Panc1 (cell line): Measurements from ENCODE around the gene RNF111. TPM values are rescaled to one million over a fixed set of nuclear protein-coding genes. Genes with fewer than 3 reads are reported as not detected.

Source experiments
- ATAC-seq: fragments of 200-7000 bp; cut with Tn5 transposase; 2 replicates; pipeline ENCODE4 v1.9.1; 2020; ENCODE audit warnings: mild to moderate bottlenecking, moderate library complexity
- BruUV-seq: library from RNA; stranded (reverse); fragments of 400-500 nt; replicated peaks from 2 replicates; lab custom pipeline; 2021; lab: Mats Ljungman, UMichigan
- CTCF ChIA-PET: fragments of 300-600 bp; sonication (Branson Sonifier 250); formaldehyde crosslinking; loops from one replicate; lab custom pipeline; 2022; ENCODE audit warnings: antibody characterized with exemption; lab: Charles Lee
- POLR2A ChIA-PET: fragments of 300-600 bp; sonication (Branson Sonifier 250); formaldehyde crosslinking; loops from one replicate; lab custom pipeline; 2022; ENCODE audit warnings: antibody characterized with exemption; lab: Charles Lee
- DNase-seq: peaks from one replicate; pipeline ENCODE4 v3.0.0-alpha.2; 2010; ENCODE audit warnings: low read depth, low spot score
- H3K27ac ChIP-seq: 2 replicates; pipeline ENCODE4 v1.5.1; 2011; ENCODE audit warnings: mild to moderate bottlenecking, low read length, inconsistent platforms
- H3K27me3 ChIP-seq: fragments of 200-500 bp; sonication (Bioruptor generic); 2 replicates; pipeline ENCODE4 v1.6.0; 2014; ENCODE audit warnings: low read length, inconsistent platforms; ENCODE audit not compliant: control insufficient read depth, insufficient read depth
- H3K36me3 ChIP-seq: fragments of 200-500 bp; sonication (Bioruptor generic); 2 replicates; pipeline ENCODE4 v1.5.1; 2014; ENCODE audit warnings: inconsistent platforms, mild to moderate bottlenecking, low read length, moderate library complexity; ENCODE audit not compliant: control insufficient read depth, insufficient read depth
- H3K4me1 ChIP-seq: 2 replicates; pipeline ENCODE4 v1.5.1; 2011; ENCODE audit warnings: inconsistent platforms, mild to moderate bottlenecking, low read length, moderate library complexity; ENCODE audit not compliant: control insufficient read depth, insufficient read depth
- H3K4me3 ChIP-seq, 2 experiments: 2 replicates each; pipeline ENCODE4 v1.5.1; 2011 to 2012; ENCODE audit warnings: low read depth in 2 of 2, low read length in 2 of 2, mild to moderate bottlenecking in 2 of 2, inconsistent platforms in 1 of 2, moderate library complexity in 1 of 2
- H3K9me3 ChIP-seq: fragments of 200-500 bp; sonication (Bioruptor generic); 2 replicates; pipeline ENCODE4 v1.5.1; 2014; ENCODE audit warnings: low read depth, mild to moderate bottlenecking, inconsistent platforms, low read length, moderate library complexity; ENCODE audit not compliant: control insufficient read depth, insufficient read depth
- POLR2AphosphoS5 ChIP-seq: IDR thresholded peaks from 2 replicates; pipeline ENCODE4 v1.6.1; 2012; ENCODE audit warnings: mild to moderate bottlenecking, low read depth, low read length, moderate library complexity
- SIN3A ChIP-seq: IDR thresholded peaks from 2 replicates; pipeline ENCODE4 v1.6.1; 2012; ENCODE audit warnings: low read depth, mild to moderate bottlenecking, low read length, moderate library complexity, borderline replicate concordance; ENCODE audit not compliant: insufficient read depth
- TCF7L2 ChIP-seq: IDR thresholded peaks from 2 replicates; pipeline ENCODE4 v1.6.1; 2011; ENCODE audit warnings: mild to moderate bottlenecking, low read depth, low read length, inconsistent platforms
- in situ Hi-C: cut with HindIII; loops from 2 replicates; pipeline ENCODE4 v1.10.0; 2016; ENCODE audit warnings: low sequenced_read_pairs, low pct_unique_long_range_greater_than_20kb
- intact Hi-C: fragments of 100-400 bp; cut with micrococcal nuclease; formaldehyde crosslinking; loops from one replicate; pipeline ENCODE4 v1.10.0; 2022; ENCODE audit not compliant: unreplicated experiment
- total RNA-seq: library from RNA; stranded (reverse); gene quantifications from one replicate; pipeline ENCODE4 v1.2.1, GENCODE V29; 2021; ENCODE audit not compliant: unreplicated experiment
- TF ChIP-seq, protein P1 (sequence below), 2 experiments: IDR thresholded peaks; 2 replicates each; pipeline ENCODE4 v1.6.1; 2011 to 2012; ENCODE audit warnings: low read depth in 2 of 2, control low read depth in 1 of 2, low read length in 1 of 2, mild to moderate bottlenecking in 1 of 2, moderate library complexity in 1 of 2; ENCODE audit not compliant: insufficient read depth in 1 of 2
- TF ChIP-seq, protein P2 (sequence below): fragments of 450-650 bp; IDR thresholded peaks from 2 replicates; pipeline ENCODE4 v1.5.1; 2017; ENCODE audit warnings: mild to moderate bottlenecking

Gene RNF111
- total RNA-seq, 1 experiment from 2014 or later: 37.2 TPM

- no peak for DNase-seq
- in situ Hi-C loops (no loop called here), intact Hi-C loops (no loop called here)
- H3K27ac ChIP-seq: no peak overlapping the region
- no TSS peak for BruUV-seq
- H3K36me3 ChIP-seq: peaks cover 32% of the 10 kb centered on the region
- TF ChIP-seq SIN3A (no peak), TCF7L2 (no peak), POLR2AphosphoS5 (no peak)
- TF ChIP-seq, protein P1, sequence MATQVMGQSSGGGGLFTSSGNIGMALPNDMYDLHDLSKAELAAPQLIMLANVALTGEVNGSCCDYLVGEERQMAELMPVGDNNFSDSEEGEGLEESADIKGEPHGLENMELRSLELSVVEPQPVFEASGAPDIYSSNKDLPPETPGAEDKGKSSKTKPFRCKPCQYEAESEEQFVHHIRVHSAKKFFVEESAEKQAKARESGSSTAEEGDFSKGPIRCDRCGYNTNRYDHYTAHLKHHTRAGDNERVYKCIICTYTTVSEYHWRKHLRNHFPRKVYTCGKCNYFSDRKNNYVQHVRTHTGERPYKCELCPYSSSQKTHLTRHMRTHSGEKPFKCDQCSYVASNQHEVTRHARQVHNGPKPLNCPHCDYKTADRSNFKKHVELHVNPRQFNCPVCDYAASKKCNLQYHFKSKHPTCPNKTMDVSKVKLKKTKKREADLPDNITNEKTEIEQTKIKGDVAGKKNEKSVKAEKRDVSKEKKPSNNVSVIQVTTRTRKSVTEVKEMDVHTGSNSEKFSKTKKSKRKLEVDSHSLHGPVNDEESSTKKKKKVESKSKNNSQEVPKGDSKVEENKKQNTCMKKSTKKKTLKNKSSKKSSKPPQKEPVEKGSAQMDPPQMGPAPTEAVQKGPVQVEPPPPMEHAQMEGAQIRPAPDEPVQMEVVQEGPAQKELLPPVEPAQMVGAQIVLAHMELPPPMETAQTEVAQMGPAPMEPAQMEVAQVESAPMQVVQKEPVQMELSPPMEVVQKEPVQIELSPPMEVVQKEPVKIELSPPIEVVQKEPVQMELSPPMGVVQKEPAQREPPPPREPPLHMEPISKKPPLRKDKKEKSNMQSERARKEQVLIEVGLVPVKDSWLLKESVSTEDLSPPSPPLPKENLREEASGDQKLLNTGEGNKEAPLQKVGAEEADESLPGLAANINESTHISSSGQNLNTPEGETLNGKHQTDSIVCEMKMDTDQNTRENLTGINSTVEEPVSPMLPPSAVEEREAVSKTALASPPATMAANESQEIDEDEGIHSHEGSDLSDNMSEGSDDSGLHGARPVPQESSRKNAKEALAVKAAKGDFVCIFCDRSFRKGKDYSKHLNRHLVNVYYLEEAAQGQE (IDR thresholded peaks at IDR 0.05; ENCODE audit: insufficient read depth in 1 of 2, low read depth in 2 of 2, low read length in 1 of 2): no peak
- TF ChIP-seq, protein P2, sequence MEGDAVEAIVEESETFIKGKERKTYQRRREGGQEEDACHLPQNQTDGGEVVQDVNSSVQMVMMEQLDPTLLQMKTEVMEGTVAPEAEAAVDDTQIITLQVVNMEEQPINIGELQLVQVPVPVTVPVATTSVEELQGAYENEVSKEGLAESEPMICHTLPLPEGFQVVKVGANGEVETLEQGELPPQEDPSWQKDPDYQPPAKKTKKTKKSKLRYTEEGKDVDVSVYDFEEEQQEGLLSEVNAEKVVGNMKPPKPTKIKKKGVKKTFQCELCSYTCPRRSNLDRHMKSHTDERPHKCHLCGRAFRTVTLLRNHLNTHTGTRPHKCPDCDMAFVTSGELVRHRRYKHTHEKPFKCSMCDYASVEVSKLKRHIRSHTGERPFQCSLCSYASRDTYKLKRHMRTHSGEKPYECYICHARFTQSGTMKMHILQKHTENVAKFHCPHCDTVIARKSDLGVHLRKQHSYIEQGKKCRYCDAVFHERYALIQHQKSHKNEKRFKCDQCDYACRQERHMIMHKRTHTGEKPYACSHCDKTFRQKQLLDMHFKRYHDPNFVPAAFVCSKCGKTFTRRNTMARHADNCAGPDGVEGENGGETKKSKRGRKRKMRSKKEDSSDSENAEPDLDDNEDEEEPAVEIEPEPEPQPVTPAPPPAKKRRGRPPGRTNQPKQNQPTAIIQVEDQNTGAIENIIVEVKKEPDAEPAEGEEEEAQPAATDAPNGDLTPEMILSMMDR: no peak
- no peaks in the 10 kb centered on the region for H3K27me3 ChIP-seq
- no peaks in the 10 kb centered on the region for H3K4me1 ChIP-seq
- H3K9me3 ChIP-seq: no peaks in the 10 kb centered on the region
- ATAC-seq: no peak
- no peak overlapping the region for H3K4me3 ChIP-seq
- CTCF ChIA-PET: no interaction called here
- POLR2A ChIA-PET: interaction anchor here (0.6 kb wide), 1 partner anchor 968 kb away, joined by 3 read pairs; no protein-coding TSS in a partner anchor
These were observed 100.3 kb downstream of the RNF111 start for GRCh38 chr15:59087731-59088130.

- TF ChIP-seq POLR2AphosphoS5 (no peak), SIN3A (no peak), TCF7L2 (no peak)
- ChIA-PET CTCF (no interaction called here), POLR2A (no interaction called here)
- H3K27ac ChIP-seq: no peak overlapping the region
- in situ Hi-C loops (no loop called here), intact Hi-C loops (no loop called here)
- DNase-seq (no peak), ATAC-seq (no peak)
- H3K36me3 ChIP-seq: peaks cover 36% of the 10 kb centered on the region
- no peaks in the 10 kb centered on the region for H3K4me1 ChIP-seq
- BruUV-seq: no TSS peak
- H3K4me3 ChIP-seq: no peak overlapping the region
- H3K27me3 ChIP-seq: no peaks in the 10 kb centered on the region
- no peaks in the 10 kb centered on the region for H3K9me3 ChIP-seq
These were observed 106.6 kb downstream of the RNF111 start for GRCh38 chr15:59094077-59094476.

GRCh38 chr15:59096429-59096828, 109.0 kb downstream of the RNF111 start:
- no TSS peak for BruUV-seq
- DNase-seq: no peak
- H3K27me3 ChIP-seq: no peaks in the 10 kb centered on the region
- H3K27ac ChIP-seq: no peak overlapping the region
- POLR2A ChIA-PET: no interaction called here
- no peaks in the 10 kb centered on the region for H3K4me1 ChIP-seq
- H3K9me3 ChIP-seq: no peaks in the 10 kb centered on the region
- peaks cover 23% of the 10 kb centered on the region for H3K36me3 ChIP-seq
- CTCF ChIA-PET: no interaction called here
- H3K4me3 ChIP-seq: no peak overlapping the region
- in situ Hi-C loops: no loop called here
- ATAC-seq: no peak
- intact Hi-C loops: no loop called here
- TF ChIP-seq, protein P1 (IDR thresholded peaks at IDR 0.05; ENCODE audit: insufficient read depth in 1 of 2, low read depth in 2 of 2, low read length in 1 of 2): no peak
- TF ChIP-seq TCF7L2: no peak
- no peak for TF ChIP-seq SIN3A
- TF ChIP-seq POLR2AphosphoS5: no peak
- TF ChIP-seq, protein P2: no peak
